HepG2 (cell line): ENCODE measurements around the gene TRPC4AP. TPM values are rescaled to one million over a fixed set of nuclear protein-coding genes. Genes with fewer than 3 reads are reported as not detected.
A peak's percentile ranks its signal among the peaks of the same experiment; 100 is the strongest.

Source experiments
- MED13 ChIP-seq: sonication (generic); formaldehyde crosslinking; IDR thresholded peaks from 2 replicates; pipeline ENCODE4 v1.5.0; 2020; ENCODE audit warnings: missing genetic modification reagents
- NONO ChIP-seq, 2 experiments: fragments of 450-650 bp in 1 of 2; sonication (generic) in 1 of 2; formaldehyde crosslinking in 1 of 2; IDR thresholded peaks in 1 of 2; conservative IDR thresholded peaks in 1 of 2; 2 replicates each; pipeline versions ENCODE4 v1.6.1 to v1.8.0; 2017 to 2022; ENCODE audit warnings: mild to moderate bottlenecking in 1 of 2, missing genetic modification reagents in 1 of 2, moderate library complexity in 1 of 2
- TGIF2 ChIP-seq: IDR thresholded peaks from 2 replicates; pipeline ENCODE4 v1.6.1; 2016; ENCODE audit warnings: control low read depth, missing compliant biosample characterization
- ZBTB1 ChIP-seq: sonication (generic); formaldehyde crosslinking; IDR thresholded peaks from 2 replicates; pipeline ENCODE4 v1.4.0; 2020; ENCODE audit warnings: missing genetic modification reagents, borderline replicate concordance
- ZNF839 ChIP-seq: sonication (generic); formaldehyde crosslinking; IDR thresholded peaks from 2 replicates; pipeline ENCODE4 v1.4.0; 2020; ENCODE audit warnings: missing genetic modification reagents, mild to moderate bottlenecking, borderline replicate concordance
- ZNF891 ChIP-seq: sonication (generic); formaldehyde crosslinking; IDR thresholded peaks from 2 replicates; pipeline ENCODE4 v1.5.0; 2020; ENCODE audit warnings: mild to moderate bottlenecking, missing genetic modification reagents
- polyA plus RNA-seq, 8 experiments: library from polyadenylated mRNA; depleted of rRNA in 3 of 8; stranded (reverse) in 7 of 8; unstranded in 1 of 8; fragments of >200 nt; fragmentation: Illumina TruSeq in 4 of 8; extraction: Trizol in 4 of 8; gene quantifications; 2 replicates each; pipeline versions ENCODE4 v1.2.1 to v1.2.3, GENCODE V29; 2011 to 2016; ENCODE audit warnings: low read depth in 4 of 8, missing spikeins in 1 of 8, mixed read lengths in 1 of 8; ENCODE audit not compliant: insufficient read depth in 1 of 8
- total RNA-seq, 5 experiments: library from RNA; depleted of rRNA; stranded (reverse); fragments of >200 nt; fragmentation: Illumina TruSeq; extraction: Trizol; gene quantifications; 2 replicates each; pipeline ENCODE4 v1.2.3, GENCODE V29; 2016; ENCODE audit warnings: low read depth in 1 of 5
- TF ChIP-seq, protein P1 (sequence below): sonication (generic); formaldehyde crosslinking; IDR thresholded peaks from 2 replicates; pipeline ENCODE4 v1.4.0; 2020; ENCODE audit warnings: missing genetic modification reagents
- TF ChIP-seq, protein P2 (sequence below): sonication (generic); formaldehyde crosslinking; IDR thresholded peaks from 2 replicates; pipeline ENCODE4 v1.5.1; 2020; ENCODE audit warnings: mild to moderate bottlenecking, missing genetic modification reagents, moderate library complexity
- TF ChIP-seq, protein P3 (sequence below), 2 experiments: IDR thresholded peaks; 2 replicates each; pipeline ENCODE4 v1.6.1; 2011 to 2012; ENCODE audit warnings: low read length in 2 of 2, borderline replicate concordance in 1 of 2, low read depth in 1 of 2, mild to moderate bottlenecking in 1 of 2, moderate library complexity in 1 of 2
- TF ChIP-seq, protein P4 (sequence below): sonication (generic); formaldehyde crosslinking; IDR thresholded peaks from 2 replicates; pipeline ENCODE4 v1.4.0; 2020; ENCODE audit warnings: missing genetic modification reagents

TRPC4AP gene
- total and polyA plus RNA-seq, 2 of the 13 experiments (the other 11 are each of a cell fraction or from before 2014, with no cell fraction given) = 136 to 137 TPM

DNA sequence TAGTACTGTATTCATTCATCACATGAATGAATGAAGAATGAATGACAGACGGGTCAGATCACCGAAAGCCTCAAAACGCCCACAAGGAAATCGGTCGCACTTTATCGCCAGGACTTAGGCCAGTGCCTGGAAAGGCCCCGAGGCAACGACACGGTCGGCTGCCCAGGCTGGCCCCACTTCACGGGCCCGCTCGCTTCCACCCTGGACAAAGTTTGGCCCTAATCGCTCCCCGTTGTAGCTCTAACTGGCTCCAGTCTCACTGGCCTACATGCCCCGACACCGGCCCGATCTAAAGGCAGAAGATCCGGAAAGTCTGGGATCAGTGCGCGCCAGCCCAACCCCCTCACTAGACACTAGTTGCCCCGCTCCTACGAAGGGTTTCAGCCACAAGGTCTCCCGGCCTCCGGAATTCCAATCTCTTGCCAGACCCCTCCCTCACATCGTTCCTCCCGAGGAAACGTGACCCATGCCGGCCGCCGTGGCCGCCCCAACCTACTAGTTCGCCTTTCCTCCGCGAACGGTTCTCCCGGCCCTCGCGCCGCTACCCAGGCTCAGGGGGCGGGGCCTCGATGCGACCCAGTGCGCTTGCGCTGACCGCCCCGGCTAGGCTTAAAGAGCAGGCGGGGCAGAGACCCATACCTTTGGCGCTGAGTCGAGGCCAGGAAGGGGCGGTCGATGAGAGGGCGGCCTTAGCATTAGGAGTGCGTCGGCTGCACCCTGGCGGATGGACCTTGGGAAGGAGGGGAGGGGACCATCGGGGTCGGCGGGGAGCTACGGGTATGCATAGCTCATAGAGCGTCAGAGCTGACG lies 137.2 kb downstream of the TRPC4AP start, which contains the start of the genes GSS and MYH7B (continued):
- TF ChIP-seq, protein P1, sequence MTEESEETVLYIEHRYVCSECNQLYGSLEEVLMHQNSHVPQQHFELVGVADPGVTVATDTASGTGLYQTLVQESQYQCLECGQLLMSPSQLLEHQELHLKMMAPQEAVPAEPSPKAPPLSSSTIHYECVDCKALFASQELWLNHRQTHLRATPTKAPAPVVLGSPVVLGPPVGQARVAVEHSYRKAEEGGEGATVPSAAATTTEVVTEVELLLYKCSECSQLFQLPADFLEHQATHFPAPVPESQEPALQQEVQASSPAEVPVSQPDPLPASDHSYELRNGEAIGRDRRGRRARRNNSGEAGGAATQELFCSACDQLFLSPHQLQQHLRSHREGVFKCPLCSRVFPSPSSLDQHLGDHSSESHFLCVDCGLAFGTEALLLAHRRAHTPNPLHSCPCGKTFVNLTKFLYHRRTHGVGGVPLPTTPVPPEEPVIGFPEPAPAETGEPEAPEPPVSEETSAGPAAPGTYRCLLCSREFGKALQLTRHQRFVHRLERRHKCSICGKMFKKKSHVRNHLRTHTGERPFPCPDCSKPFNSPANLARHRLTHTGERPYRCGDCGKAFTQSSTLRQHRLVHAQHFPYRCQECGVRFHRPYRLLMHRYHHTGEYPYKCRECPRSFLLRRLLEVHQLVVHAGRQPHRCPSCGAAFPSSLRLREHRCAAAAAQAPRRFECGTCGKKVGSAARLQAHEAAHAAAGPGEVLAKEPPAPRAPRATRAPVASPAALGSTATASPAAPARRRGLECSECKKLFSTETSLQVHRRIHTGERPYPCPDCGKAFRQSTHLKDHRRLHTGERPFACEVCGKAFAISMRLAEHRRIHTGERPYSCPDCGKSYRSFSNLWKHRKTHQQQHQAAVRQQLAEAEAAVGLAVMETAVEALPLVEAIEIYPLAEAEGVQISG = peak; percentile 82
- TF ChIP-seq ZNF891 (CRISPR knock-in tag) (peak; percentile 99), ZNF839 (CRISPR knock-in tag) (peak; percentile 91), MED13 (CRISPR knock-in tag) (peak; percentile 78; the same call in 1 of the 2 replicates), TGIF2 (CRISPR knock-in tag) (peak; percentile 96), ZBTB1 (CRISPR knock-in tag) (0 out of 2 replicates have a peak, but pooled peaks have one; percentile 27), NONO (IDR thresholded peaks at IDR 0.05) (no peak), NONO (CRISPR knock-in tag; conservative IDR thresholded peaks at IDR 0.05) (peak; percentile 100)
- TF ChIP-seq, protein P2, sequence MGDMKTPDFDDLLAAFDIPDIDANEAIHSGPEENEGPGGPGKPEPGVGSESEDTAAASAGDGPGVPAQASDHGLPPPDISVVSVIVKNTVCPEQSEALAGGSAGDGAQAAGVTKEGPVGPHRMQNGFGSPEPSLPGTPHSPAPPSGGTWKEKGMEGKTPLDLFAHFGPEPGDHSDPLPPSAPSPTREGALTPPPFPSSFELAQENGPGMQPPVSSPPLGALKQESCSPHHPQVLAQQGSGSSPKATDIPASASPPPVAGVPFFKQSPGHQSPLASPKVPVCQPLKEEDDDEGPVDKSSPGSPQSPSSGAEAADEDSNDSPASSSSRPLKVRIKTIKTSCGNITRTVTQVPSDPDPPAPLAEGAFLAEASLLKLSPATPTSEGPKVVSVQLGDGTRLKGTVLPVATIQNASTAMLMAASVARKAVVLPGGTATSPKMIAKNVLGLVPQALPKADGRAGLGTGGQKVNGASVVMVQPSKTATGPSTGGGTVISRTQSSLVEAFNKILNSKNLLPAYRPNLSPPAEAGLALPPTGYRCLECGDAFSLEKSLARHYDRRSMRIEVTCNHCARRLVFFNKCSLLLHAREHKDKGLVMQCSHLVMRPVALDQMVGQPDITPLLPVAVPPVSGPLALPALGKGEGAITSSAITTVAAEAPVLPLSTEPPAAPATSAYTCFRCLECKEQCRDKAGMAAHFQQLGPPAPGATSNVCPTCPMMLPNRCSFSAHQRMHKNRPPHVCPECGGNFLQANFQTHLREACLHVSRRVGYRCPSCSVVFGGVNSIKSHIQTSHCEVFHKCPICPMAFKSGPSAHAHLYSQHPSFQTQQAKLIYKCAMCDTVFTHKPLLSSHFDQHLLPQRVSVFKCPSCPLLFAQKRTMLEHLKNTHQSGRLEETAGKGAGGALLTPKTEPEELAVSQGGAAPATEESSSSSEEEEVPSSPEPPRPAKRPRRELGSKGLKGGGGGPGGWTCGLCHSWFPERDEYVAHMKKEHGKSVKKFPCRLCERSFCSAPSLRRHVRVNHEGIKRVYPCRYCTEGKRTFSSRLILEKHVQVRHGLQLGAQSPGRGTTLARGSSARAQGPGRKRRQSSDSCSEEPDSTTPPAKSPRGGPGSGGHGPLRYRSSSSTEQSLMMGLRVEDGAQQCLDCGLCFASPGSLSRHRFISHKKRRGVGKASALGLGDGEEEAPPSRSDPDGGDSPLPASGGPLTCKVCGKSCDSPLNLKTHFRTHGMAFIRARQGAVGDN (CRISPR knock-in tag) = peak; percentile 100
- TF ChIP-seq, protein P3, sequence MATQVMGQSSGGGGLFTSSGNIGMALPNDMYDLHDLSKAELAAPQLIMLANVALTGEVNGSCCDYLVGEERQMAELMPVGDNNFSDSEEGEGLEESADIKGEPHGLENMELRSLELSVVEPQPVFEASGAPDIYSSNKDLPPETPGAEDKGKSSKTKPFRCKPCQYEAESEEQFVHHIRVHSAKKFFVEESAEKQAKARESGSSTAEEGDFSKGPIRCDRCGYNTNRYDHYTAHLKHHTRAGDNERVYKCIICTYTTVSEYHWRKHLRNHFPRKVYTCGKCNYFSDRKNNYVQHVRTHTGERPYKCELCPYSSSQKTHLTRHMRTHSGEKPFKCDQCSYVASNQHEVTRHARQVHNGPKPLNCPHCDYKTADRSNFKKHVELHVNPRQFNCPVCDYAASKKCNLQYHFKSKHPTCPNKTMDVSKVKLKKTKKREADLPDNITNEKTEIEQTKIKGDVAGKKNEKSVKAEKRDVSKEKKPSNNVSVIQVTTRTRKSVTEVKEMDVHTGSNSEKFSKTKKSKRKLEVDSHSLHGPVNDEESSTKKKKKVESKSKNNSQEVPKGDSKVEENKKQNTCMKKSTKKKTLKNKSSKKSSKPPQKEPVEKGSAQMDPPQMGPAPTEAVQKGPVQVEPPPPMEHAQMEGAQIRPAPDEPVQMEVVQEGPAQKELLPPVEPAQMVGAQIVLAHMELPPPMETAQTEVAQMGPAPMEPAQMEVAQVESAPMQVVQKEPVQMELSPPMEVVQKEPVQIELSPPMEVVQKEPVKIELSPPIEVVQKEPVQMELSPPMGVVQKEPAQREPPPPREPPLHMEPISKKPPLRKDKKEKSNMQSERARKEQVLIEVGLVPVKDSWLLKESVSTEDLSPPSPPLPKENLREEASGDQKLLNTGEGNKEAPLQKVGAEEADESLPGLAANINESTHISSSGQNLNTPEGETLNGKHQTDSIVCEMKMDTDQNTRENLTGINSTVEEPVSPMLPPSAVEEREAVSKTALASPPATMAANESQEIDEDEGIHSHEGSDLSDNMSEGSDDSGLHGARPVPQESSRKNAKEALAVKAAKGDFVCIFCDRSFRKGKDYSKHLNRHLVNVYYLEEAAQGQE (IDR thresholded peaks at IDR 0.05; ENCODE audit: borderline replicate concordance in 1 of 2, low read depth in 1 of 2, low read length in 2 of 2) = peak in 1 of 2 experiments; percentile 82; a peak in 1 of 4 replicates
- TF ChIP-seq, protein P4, sequence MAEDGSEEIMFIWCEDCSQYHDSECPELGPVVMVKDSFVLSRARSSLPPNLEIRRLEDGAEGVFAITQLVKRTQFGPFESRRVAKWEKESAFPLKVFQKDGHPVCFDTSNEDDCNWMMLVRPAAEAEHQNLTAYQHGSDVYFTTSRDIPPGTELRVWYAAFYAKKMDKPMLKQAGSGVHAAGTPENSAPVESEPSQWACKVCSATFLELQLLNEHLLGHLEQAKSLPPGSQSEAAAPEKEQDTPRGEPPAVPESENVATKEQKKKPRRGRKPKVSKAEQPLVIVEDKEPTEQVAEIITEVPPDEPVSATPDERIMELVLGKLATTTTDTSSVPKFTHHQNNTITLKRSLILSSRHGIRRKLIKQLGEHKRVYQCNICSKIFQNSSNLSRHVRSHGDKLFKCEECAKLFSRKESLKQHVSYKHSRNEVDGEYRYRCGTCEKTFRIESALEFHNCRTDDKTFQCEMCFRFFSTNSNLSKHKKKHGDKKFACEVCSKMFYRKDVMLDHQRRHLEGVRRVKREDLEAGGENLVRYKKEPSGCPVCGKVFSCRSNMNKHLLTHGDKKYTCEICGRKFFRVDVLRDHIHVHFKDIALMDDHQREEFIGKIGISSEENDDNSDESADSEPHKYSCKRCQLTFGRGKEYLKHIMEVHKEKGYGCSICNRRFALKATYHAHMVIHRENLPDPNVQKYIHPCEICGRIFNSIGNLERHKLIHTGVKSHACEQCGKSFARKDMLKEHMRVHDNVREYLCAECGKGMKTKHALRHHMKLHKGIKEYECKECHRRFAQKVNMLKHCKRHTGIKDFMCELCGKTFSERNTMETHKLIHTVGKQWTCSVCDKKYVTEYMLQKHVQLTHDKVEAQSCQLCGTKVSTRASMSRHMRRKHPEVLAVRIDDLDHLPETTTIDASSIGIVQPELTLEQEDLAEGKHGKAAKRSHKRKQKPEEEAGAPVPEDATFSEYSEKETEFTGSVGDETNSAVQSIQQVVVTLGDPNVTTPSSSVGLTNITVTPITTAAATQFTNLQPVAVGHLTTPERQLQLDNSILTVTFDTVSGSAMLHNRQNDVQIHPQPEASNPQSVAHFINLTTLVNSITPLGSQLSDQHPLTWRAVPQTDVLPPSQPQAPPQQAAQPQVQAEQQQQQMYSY = peak; percentile 30; the same call in 1 of the 2 replicates
